ENCODE data around the gene ADAMTS2. TPM values are rescaled to one million over a fixed set of nuclear protein-coding genes. Genes with fewer than 3 reads are reported as not detected.
A peak's percentile ranks its signal among the peaks of the same experiment; 100 is the strongest.

Gene ADAMTS2
- total and polyA plus RNA-seq, 2 of the 8 experiments (the other 6 are each of a cell fraction or from before 2014, with no cell fraction given) = 6.6 to 7.3 TPM

DNA sequence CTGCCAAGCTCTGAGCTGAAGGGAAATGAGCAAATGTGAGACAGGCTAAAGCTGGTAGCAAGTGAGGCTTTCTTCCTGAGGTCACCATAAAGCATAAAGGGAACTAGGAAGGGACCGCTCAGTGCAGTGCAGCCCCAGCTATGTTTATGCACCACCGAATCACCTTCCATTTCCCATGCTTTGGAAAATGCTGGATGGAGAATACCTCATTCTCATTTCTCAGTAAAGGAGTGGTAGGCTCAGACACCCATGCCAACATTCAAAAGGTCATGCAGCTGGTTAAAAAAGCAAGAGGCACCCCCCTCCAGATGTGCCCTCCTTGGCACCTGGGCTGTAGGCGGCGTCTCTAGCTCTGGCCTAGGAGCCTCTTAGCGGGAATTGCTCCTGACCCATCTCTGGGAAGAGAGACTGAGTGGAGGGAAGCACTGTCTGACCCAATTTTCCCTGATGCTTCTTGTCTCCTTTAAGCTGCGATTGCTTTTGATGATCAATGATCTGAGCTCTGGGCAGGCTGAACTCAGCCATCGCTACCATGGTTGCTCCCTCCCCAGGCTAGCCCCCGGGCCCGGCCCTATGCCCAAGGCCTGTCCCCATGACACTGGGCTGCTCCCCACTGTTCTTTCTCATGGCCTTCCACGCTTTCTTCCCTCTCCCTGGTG, 226.4 kb downstream of the ADAMTS2 start:
- no peak overlapping the region for H4K91ac ChIP-seq (replicated peaks; ENCODE audit: insufficient read length, low read length)
- H3K4me3 ChIP-seq (ENCODE audit: extremely low read depth in 1 of 4, insufficient read depth in 2 of 4, low read depth in 3 of 4, low read length in 4 of 4) = no peak overlapping the region
- H3K27ac ChIP-seq (ENCODE audit: low read depth, low read length) = no peak overlapping the region; the same call in 1 of the 2 replicates
- no peak overlapping the region for H4K8ac ChIP-seq (ENCODE audit: extremely low read depth, insufficient read depth, low read length)
- H2BK5ac ChIP-seq (ENCODE audit: low read depth, low read length) = no peak overlapping the region
- H3K4me2 ChIP-seq (ENCODE audit: insufficient read depth in 1 of 2, low read depth in 2 of 2, low read length in 2 of 2) = no peak overlapping the region
- no peaks in the 10 kb centered on the region; the same call in 1 of the 2 replicates for H3K23me2 ChIP-seq (ENCODE audit: low read depth, low read length)
- ChIA-PET CTCF (ENCODE audit: partially characterized antibody) (no interaction called here), POLR2A (ENCODE audit: partially characterized antibody) (no interaction called here)
- 93% methylated on average over 9 of the region's 10 CpGs; no CpG with 5 or more reads in 1 of the 2 experiments for WGBS, 2 experiments (ENCODE audit: extremely low coverage in 1 of 2, insufficient coverage in 1 of 2, insufficient read length in 1 of 2, insufficient replicate concordance in 2 of 2, low coverage in 1 of 2, low lambda C conversion rate in 2 of 2, missing lambda C conversion rate in 1 of 2)
- DNase-seq (ENCODE audit: low read depth in 1 of 2, low spot score in 2 of 2) = peak in 1 of 2 experiments; percentile 8
- no peak overlapping the region for H2BK20ac ChIP-seq (ENCODE audit: low read length)
- no peaks in the 10 kb centered on the region for H3K79me2 ChIP-seq (ENCODE audit: control insufficient read depth in 1 of 2, insufficient read depth in 2 of 2, low read length in 2 of 2)
- no peak overlapping the region for H2BK120ac ChIP-seq (replicated peaks; ENCODE audit: low read depth, low read length)
- no peaks in the 10 kb centered on the region for H3K79me1 ChIP-seq (ENCODE audit: low read depth, low read length)
- no peak for FAIRE-seq
- no peak overlapping the region for H2AK5ac ChIP-seq (ENCODE audit: low read depth, low read length)
- H3K9me3 ChIP-seq (ENCODE audit: insufficient read depth in 2 of 2, low read depth in 1 of 2, low read length in 1 of 2) = peaks cover 58 to 85% of the 10 kb centered on the region in 2 experiments
- H3K27me3 ChIP-seq (replicated peaks in 1 of 4; ENCODE audit: control insufficient read depth in 3 of 4, extremely low read depth in 1 of 4, insufficient read depth in 3 of 4, low read length in 3 of 4) = no peaks in the 10 kb centered on the region
- H3K9ac ChIP-seq (replicated peaks in 1 of 4; ENCODE audit: extremely low read depth in 1 of 4, low read depth in 3 of 4, low read length in 3 of 4) = no peak overlapping the region
- no peak overlapping the region for H3K4ac ChIP-seq (replicated peaks; ENCODE audit: insufficient read length, low read depth, low read length)
- H4K20me1 ChIP-seq (replicated peaks in 1 of 2; ENCODE audit: control insufficient read depth in 1 of 2, insufficient read depth in 2 of 2, low read length in 2 of 2) = no peaks in the 10 kb centered on the region
- no peak overlapping the region for H2BK12ac ChIP-seq (ENCODE audit: low read depth, low read length)
- H3K18ac ChIP-seq (ENCODE audit: extremely low read depth, low read length) = no peak overlapping the region
- H4K5ac ChIP-seq (ENCODE audit: insufficient read length, low read depth, low read length) = no peak overlapping the region
- 0 out of 8 replicates have a peak, but pooled peaks cover 0 to 2% (median 0%) of the 10 kb centered on the region in 4 experiments for H3K36me3 ChIP-seq (ENCODE audit: control insufficient read depth in 2 of 4, insufficient read depth in 4 of 4, low read length in 3 of 4)
- H3K23ac ChIP-seq (ENCODE audit: insufficient read length) = no peak overlapping the region
- no peaks in the 10 kb centered on the region for H3K4me1 ChIP-seq (replicated peaks in 1 of 4; ENCODE audit: control insufficient read depth in 3 of 4, insufficient read depth in 4 of 4, low read length in 3 of 4)
- no peak overlapping the region for H3K56ac ChIP-seq (replicated peaks; ENCODE audit: insufficient read length, low read depth, low read length)
- no peak overlapping the region for H3K14ac ChIP-seq (ENCODE audit: insufficient read length)
- H2BK15ac ChIP-seq (ENCODE audit: low read length) = no peak overlapping the region
- no peak overlapping the region for H2AFZ ChIP-seq (ENCODE audit: low read length)
- TF ChIP-seq FOSL1 (IDR thresholded peaks at IDR 0.05; ENCODE audit: insufficient read depth, low read depth, low read length) (no peak), MAFK (IDR thresholded peaks at IDR 0.05; ENCODE audit: low read depth, low read length) (no peak), SP2 (IDR thresholded peaks at IDR 0.05; ENCODE audit: low read length) (no peak), GTF2F1 (IDR thresholded peaks at IDR 0.05; ENCODE audit: borderline replicate concordance, low read depth, low read length) (no peak), ASH2L (IDR thresholded peaks at IDR 0.05; ENCODE audit: low read length) (no peak), KDM5A (IDR thresholded peaks at IDR 0.05; ENCODE audit: low read length) (no peak), SAP30 (IDR thresholded peaks at IDR 0.05; ENCODE audit: insufficient read depth, insufficient replicate concordance, low read length) (no peak), SRF (IDR thresholded peaks at IDR 0.05; ENCODE audit: low read depth, low read length) (no peak)
- TF ChIP-seq, protein P1, sequence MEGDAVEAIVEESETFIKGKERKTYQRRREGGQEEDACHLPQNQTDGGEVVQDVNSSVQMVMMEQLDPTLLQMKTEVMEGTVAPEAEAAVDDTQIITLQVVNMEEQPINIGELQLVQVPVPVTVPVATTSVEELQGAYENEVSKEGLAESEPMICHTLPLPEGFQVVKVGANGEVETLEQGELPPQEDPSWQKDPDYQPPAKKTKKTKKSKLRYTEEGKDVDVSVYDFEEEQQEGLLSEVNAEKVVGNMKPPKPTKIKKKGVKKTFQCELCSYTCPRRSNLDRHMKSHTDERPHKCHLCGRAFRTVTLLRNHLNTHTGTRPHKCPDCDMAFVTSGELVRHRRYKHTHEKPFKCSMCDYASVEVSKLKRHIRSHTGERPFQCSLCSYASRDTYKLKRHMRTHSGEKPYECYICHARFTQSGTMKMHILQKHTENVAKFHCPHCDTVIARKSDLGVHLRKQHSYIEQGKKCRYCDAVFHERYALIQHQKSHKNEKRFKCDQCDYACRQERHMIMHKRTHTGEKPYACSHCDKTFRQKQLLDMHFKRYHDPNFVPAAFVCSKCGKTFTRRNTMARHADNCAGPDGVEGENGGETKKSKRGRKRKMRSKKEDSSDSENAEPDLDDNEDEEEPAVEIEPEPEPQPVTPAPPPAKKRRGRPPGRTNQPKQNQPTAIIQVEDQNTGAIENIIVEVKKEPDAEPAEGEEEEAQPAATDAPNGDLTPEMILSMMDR (IDR thresholded peaks at IDR 0.05; ENCODE audit: control extremely low read depth in 1 of 3, insufficient read depth in 1 of 3, low read depth in 1 of 3, low read length in 3 of 3) = no peak
- TF ChIP-seq, protein P2, sequence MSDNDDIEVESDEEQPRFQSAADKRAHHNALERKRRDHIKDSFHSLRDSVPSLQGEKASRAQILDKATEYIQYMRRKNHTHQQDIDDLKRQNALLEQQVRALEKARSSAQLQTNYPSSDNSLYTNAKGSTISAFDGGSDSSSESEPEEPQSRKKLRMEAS (IDR thresholded peaks at IDR 0.05) = no peak
